Large intestine (tissue), 3 donors: ENCODE measurements around the gene COX4I2. TPM values are rescaled to one million over a fixed set of nuclear protein-coding genes. Genes with fewer than 3 reads are reported as not detected.

Experiments
- DNase-seq, 2 donors: peaks; one replicate each; pipeline versions ENCODE4 v3.0.0 to v3.0.0-alpha.2; 2013
- H3K27ac ChIP-seq: one replicate; pipeline ENCODE4 v1.5.1; 2013; ENCODE audit warnings: low read length
- H3K27me3 ChIP-seq: 2 replicates; pipeline ENCODE4 v1.6.1; 2013; ENCODE audit warnings: low read length; ENCODE audit not compliant: control insufficient read depth, insufficient read depth
- H3K36me3 ChIP-seq: 2 replicates; pipeline ENCODE4 v1.6.1; 2013; ENCODE audit warnings: low read length; ENCODE audit not compliant: control insufficient read depth, insufficient read depth
- H3K4me1 ChIP-seq: one replicate; pipeline ENCODE4 v1.6.1; 2013; ENCODE audit warnings: low read length; ENCODE audit not compliant: control insufficient read depth, insufficient read depth
- H3K4me3 ChIP-seq: one replicate; pipeline ENCODE4 v1.5.1; 2013; ENCODE audit warnings: low read length
- H3K9me3 ChIP-seq: one replicate; pipeline ENCODE4 v1.6.1; 2013; ENCODE audit warnings: mild to moderate bottlenecking, low read depth, low read length, moderate library complexity; ENCODE audit not compliant: control insufficient read depth
- WGBS: methylation state at CpG from one replicate; pipeline ENCODE4 v1.1.5; 2013; ENCODE audit warnings: low lambda C conversion rate; ENCODE audit not compliant: insufficient coverage; 5-methylcytosine and 5-hydroxymethylcytosine counted together
- polyA plus RNA-seq: library from polyadenylated mRNA; unstranded; fragments of 120-200 nt; gene quantifications from one replicate; pipeline ENCODE4 v1.2.1, GENCODE V29; 2013

Gene COX4I2
- polyA plus RNA-seq, 1 donor: 1.8 TPM

GRCh38 chr20:31677553-31678260 is 40.0 kb downstream of the COX4I2 start:
- peak in 1 of 2 donors; percentile 38 for DNase-seq
- Histone ChIP-seq H3K9me3 (no peaks in the 10 kb centered on the region), H3K36me3 (peaks cover 34% of the 10 kb centered on the region), H3K27ac (no peak overlapping the region), H3K4me3 (no peak overlapping the region), H3K4me1 (peaks cover 3% of the 10 kb centered on the region), H3K27me3 (no peaks in the 10 kb centered on the region)
- no CpG with 5 or more reads among the region's 2 CpGs for WGBS

DNA sequence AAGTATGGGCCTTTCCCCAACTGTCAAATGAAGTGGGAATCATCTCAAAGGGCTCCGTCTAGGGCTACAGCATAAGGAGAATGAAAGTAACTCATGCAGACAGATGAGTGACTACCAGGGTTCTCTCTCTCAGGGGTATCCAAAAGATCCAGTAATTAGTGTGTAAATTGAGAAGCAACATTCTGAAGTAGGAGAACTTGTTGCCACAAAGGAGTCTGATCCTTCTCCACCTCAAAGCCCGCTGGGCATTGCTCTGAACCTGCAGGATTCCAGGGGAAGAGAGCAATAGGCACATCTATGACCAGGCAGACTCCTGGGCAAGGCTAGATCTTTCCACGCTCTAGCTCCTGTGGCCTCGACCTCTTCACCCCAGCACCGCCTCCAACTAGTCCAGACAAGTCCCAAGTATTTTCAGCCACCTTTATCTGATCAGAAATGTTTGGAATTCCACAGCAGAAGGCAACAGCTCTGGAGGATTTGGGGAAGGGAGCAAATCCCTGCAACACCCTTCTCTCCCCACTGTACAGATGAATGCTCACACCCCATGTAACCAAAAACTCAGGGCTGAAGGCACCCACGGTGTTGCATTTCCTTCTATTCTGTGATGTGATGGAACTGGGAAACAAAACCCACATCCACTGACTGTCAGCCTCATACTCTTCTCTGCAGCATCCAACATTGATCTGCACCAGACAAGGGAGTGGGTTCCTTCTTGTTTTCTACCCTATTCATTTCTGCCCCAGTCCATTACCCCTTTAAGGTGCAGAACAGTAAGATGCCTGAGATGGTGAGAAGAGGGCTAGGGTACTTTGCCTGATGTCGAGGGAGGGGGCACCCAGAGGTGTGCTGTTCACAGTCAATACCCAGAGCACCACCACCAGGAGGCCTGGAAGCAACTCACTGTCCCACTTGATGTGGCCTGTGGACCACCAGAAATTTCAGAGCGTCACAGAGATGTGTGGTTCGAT is 41.0 kb downstream of the COX4I2 start:
- Histone ChIP-seq H3K27ac (no peak overlapping the region), H3K9me3 (no peaks in the 10 kb centered on the region), H3K4me1 (peaks cover 3% of the 10 kb centered on the region), H3K27me3 (no peaks in the 10 kb centered on the region), H3K4me3 (no peak overlapping the region), H3K36me3 (peaks cover 33% of the 10 kb centered on the region)
- no CpG with 5 or more reads among the region's 9 CpGs for WGBS
- no peak for DNase-seq

DNA sequence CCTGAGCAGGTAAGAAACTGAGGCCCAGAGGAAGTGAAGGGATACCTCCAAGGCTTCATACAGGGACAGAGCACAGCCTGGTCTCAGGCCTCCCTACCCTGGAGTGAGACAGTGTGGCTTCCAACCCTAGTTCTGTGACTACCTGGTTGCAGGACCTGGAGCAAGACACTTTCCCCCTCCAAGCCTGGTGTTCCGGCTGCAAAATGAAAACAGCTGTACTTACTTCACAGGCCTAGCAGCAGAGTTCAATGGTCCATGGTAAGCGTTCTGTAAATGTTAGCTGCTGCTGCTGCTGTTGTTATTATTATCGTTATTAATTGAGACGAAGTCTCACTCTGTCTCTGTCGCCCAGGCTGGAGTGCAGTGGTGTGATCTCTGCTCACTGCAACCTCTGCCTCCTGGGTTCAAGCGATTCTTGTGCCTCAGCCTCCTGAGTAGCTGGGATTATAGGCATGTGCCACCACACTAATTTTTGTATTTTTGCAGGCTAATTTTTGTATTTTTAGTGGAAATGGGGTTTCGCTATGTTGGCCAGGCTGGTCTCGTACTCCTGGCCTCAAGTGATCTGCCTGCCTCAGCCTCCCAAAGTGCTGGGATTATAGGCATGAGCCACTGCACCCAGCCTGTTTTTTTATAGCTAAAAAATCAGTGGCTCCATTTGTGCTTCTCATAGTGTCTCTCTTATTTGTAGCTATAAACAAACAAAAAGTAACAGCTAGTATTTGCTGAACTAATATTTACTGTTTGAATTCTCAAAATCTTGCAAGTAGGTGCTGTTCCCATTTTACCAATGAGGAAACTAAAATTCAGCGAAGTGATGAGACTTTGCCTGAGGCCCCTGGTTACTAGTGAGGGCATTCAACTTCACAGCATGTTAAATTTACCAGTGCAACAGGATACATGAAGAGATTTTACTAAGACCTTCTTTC is 41.9 kb downstream of the COX4I2 start:
- H3K9me3 ChIP-seq: no peaks in the 10 kb centered on the region
- WGBS: no CpG with 5 or more reads among the region's 9 CpGs
- H3K4me1 ChIP-seq: peaks cover 3% of the 10 kb centered on the region

DNA sequence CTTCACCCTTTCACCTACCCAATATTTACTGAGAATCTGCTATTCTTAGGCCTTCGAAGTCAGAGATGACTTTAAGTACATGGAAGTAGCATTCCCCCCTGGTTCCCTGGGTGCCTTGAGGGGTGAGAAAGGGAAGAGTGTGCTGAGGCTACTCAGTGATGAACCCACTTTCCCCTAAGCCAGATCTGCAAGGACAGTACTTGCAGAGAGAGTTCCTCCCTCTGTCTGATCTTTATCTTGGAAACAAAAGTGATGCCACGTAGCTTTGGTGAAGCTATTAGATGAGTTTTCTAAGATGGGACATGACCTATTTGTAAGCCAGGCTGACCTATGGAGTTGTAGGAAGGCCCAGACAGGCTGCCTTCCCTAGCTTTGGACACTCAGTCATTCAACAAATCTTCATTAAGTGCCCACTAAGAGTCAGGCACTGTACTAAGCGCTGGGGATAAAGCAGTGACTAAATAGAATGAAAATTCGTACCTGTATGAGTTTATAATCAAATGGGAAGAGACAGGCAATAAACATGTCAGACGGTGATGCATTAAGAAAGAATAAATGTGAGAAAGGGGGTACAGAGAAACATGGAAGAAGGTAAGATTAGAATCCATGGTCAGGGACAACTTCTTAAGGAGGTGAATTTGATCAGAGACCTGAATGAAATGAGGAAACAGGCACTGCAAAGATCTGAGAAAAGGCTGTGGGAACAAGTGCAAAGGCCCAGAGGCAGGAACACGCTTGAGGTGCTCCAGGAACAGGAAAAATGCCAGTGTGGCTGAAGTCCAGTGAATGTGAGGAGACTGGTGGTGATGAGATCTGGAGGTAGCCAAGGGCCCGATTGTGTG is 42.8 kb downstream of the COX4I2 start:
- peak in 1 of 2 donors; percentile 1 for DNase-seq
- Histone ChIP-seq H3K27ac (no peak overlapping the region), H3K4me1 (peaks cover 2% of the 10 kb centered on the region), H3K27me3 (no peaks in the 10 kb centered on the region), H3K4me3 (no peak overlapping the region), H3K36me3 (peaks cover 34% of the 10 kb centered on the region), H3K9me3 (no peaks in the 10 kb centered on the region)
- WGBS: 73% methylated on average over 2 of the region's 7 CpGs

More for the DNA sequence above, 41.9 kb downstream of the COX4I2 start:
- DNase-seq: peak in 1 of 2 donors; percentile 1
- peaks cover 37% of the 10 kb centered on the region for H3K36me3 ChIP-seq
- H3K27ac ChIP-seq: no peak overlapping the region
- no peaks in the 10 kb centered on the region for H3K27me3 ChIP-seq
- no peak overlapping the region for H3K4me3 ChIP-seq

- WGBS: 100% methylated on average over 2 of the region's 7 CpGs
- H3K9me3 ChIP-seq: no peaks in the 10 kb centered on the region
- no peaks in the 10 kb centered on the region for H3K27me3 ChIP-seq
- H3K36me3 ChIP-seq: peaks cover 33% of the 10 kb centered on the region
- H3K27ac ChIP-seq: no peak overlapping the region
- peaks cover 5% of the 10 kb centered on the region for H3K4me1 ChIP-seq
- peak in 1 of 2 donors; percentile 2 for DNase-seq
- no peak overlapping the region for H3K4me3 ChIP-seq
These were observed 43.5 kb downstream of the COX4I2 start for GRCh38 chr20:31681128-31681727.

DNA sequence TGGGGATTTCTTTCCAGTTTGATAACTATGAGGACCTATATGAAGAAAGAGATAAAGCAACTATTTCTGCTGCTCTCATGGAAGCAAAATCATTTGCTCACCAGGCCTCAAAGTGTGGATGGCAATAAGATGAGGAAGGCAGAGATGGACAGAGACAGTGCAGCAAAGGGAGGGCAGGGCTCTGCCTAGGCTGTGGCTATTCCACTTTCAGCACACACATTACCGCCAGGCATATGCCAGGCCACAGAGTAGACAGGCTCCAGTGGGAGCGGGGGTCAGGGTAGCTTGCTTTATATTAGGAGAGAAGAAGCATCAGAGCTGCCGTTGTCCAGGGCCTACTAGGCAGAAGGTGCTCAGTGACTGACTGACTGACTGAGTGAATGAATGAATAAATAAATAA is 44.1 kb downstream of the COX4I2 start:
- H3K4me3 ChIP-seq: no peak overlapping the region
- DNase-seq: no peak
- no CpG with 5 or more reads among the region's 3 CpGs for WGBS
- H3K27me3 ChIP-seq: no peaks in the 10 kb centered on the region
- H3K4me1 ChIP-seq: peaks cover 10% of the 10 kb centered on the region
- no peaks in the 10 kb centered on the region for H3K9me3 ChIP-seq
- H3K36me3 ChIP-seq: peaks cover 28% of the 10 kb centered on the region
- H3K27ac ChIP-seq: no peak overlapping the region

GRCh38 chr20:31682352-31682751 is 44.6 kb downstream of the COX4I2 start:
- peaks cover 28% of the 10 kb centered on the region for H3K36me3 ChIP-seq
- WGBS: no CpG with 5 or more reads among the region's 3 CpGs
- H3K27me3 ChIP-seq: no peaks in the 10 kb centered on the region
- H3K4me1 ChIP-seq: peaks cover 10% of the 10 kb centered on the region
- no peaks in the 10 kb centered on the region for H3K9me3 ChIP-seq
- H3K4me3 ChIP-seq: no peak overlapping the region
- DNase-seq: no peak
- no peak overlapping the region for H3K27ac ChIP-seq

DNA sequence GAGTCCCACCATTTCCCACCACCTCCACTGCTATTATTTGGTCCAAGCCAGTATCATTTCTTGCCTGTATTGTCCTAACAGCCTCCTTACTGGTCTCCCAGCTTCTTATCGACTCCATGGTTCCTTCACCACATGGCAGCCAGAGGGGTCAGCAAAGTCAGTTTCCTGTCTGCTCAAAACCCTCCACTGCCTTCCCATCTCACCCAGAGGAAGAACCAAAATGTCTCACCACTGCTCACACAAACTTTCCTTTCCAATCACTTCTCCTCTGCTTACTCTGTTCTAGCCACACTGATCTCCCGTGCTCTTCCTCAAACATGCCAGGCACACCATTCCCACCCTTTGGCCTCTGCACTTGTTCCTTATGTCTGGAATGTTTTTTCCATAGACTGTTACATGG is 45.2 kb downstream of the COX4I2 start:
- no peaks in the 10 kb centered on the region for H3K9me3 ChIP-seq
- peak in 1 of 2 donors; percentile 1 for DNase-seq
- peaks cover 30% of the 10 kb centered on the region for H3K36me3 ChIP-seq
- H3K27ac ChIP-seq: no peak overlapping the region
- WGBS: 100% methylated on average over 1 of the region's 2 CpGs
- H3K27me3 ChIP-seq: no peaks in the 10 kb centered on the region
- no peak overlapping the region for H3K4me3 ChIP-seq
- peaks cover 10% of the 10 kb centered on the region for H3K4me1 ChIP-seq
